Measurements from ENCODE around the gene GP1BB. TPM values are rescaled to one million over a fixed set of nuclear protein-coding genes. Genes with fewer than 3 reads are reported as not detected.

The GP1BB gene
- total RNA-seq, 1 donor from 2014 or later: 21.8 TPM

DNA sequence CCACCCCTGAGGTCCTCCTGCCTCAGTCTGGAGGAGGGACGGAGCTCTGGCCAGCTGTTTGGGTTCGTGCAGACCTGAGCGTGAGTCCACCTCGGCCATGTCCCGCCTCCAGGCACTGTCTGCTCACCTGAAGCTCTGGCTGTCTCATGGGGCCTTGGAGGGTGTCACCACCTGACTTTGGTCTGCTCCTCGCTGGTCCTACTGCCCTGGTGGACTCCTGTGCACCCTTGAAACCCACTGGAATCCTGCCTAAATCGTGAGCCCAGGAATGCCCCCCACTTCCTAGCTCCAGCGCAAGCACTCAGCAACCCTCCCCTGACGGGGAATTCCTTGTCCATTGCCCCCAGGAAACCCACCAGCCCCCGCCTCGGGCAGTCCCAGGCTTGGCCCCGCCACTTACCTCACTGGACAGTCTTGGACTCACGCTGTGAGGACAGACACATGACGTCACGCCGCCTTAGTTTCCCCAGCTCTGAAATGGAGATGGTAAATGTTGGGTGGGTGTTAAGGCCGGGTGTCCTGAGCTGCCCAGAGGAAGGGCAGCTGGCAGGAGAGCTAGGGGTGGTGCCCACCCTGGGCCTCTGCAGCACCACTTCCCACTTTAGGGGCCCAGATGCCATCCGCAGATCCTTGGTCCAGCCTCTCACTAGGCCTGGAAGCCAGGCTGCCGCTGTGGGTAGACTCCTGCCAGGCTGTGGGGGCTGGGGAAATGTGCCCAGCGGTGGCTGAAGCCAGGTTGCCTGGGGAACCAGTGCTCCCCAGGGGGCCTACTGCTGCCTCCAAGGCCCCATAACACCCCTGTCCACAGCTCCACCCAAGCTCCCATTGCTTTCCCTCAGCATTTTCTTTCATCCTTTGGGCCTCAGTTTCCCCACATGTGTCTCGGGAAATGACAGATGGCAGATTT is 19.1 kb downstream of the GP1BB start:
- no peak for DNase-seq

GRCh38 chr22:19743081-19743480 is 19.7 kb downstream of the GP1BB start:
- DNase-seq: no peak

GRCh38 chr22:19743651-19744050 is 20.3 kb downstream of the GP1BB start:
- DNase-seq: no peak

- DNase-seq: no peak
Measured at GRCh38 chr22:19744350-19745006, 21.1 kb downstream of the GP1BB start.

DNA sequence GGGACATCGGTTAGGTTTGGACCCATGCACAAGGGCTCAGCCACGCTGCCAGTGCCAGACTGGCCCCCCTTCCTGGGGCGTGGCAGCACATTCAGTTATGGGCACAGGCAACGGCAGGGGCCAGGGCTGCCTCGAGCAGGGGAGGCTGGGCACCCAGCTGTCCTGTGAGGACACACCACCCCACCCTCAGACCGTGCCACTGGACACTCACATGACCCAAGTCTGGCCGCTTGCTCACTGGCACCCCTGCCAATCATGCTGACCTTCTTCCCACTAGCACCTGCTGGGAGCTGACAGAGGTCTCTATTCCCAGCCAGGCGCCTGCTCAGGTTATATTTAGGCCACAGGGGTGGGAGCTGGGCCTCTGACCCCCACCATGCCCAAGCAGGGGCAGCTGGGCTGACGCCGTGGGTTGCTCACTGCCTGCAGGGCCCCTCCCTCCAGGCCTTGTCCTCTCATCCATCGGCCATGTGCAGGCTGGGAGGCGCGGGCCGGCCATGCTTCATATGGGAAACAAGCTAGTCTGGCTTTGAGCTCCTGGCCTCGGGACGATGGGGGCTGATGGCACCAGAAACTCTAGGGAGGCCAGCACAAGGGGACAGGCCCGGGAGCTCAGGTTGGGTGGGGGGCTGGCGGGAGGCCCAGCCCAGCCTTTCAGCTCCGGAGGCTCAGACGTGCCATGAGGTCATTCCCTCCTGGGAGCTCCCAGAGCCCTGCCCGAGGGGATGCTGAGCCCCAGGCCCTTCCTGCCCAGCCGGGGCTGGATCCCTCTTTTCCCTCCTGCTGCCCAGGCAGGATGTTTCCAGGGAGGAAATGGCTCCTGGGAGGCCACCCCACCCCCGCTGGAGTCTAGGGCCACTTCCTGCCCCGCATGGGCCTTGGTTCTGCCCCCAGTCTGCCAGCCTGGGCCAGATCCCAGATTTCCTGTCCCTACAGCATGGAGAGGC is 22.1 kb downstream of the GP1BB start:
- no peak for DNase-seq

DNA sequence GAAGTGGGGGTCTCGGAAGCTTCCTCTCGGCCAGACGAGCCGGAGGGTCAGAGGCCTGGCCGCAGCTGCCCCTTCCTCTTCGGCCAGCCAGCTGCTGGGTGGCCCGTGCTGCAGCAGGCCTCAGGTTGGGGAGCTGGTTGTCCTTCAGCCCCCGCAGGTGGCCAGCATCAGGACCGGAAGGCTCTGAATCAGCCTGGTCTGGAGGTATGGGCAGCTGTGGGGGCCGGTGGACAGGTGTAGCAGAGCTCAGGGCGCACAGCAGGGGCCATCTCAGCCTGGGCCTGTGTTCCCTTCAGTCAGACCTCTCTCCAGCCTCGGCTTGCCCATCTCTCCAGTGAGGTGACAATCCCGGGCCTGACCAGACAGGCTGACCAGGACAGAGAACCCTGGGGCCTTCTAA is 23.4 kb downstream of the GP1BB start:
- no peak for DNase-seq

DNA sequence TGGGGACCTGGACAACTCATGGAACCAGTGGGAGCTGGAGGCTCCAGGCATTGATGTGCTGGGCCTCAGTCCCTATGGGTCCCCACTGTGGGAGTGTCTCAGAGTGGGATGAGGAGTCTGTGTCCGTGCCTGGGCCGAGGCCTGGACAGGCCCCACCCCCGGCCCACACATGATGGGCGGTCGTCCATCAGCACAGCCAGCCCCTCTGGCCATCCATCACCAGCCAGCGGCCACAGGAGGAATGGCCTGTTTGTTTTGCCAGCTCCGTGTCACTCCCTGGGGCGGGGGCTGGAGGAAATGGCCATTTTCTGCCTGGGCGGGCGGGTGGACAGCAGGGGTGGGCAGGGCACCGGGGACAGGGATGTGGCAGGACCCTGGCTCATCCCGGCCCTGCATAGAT is 24.2 kb downstream of the GP1BB start:
- DNase-seq: no peak

DNA sequence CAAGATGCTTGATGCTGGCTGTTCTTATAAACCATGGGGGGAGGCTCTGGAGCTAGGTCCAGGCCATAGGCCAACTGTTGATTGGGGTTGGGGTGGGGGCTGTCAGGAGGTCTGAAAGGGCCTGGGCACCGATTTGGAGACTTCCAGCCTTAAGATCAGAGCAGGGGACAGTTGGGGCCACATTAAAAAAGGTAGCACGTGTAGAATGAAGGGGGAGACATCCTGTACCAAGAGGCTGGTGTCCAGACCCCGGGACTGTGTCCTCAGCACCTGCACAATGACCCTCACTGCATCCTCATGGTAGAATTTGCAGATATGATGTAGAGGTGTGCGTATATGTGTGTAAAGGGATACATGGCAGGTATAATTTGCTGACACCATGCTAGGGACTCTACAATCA is 24.8 kb downstream of the GP1BB start:
- no peak for DNase-seq

- DNase-seq: no peak
Measured at GRCh38 chr22:19748991-19749664, 25.8 kb downstream of the GP1BB start.

GRCh38 chr22:19749876-19750275 is 26.5 kb downstream of the GP1BB start:
- DNase-seq: no peak

DNA sequence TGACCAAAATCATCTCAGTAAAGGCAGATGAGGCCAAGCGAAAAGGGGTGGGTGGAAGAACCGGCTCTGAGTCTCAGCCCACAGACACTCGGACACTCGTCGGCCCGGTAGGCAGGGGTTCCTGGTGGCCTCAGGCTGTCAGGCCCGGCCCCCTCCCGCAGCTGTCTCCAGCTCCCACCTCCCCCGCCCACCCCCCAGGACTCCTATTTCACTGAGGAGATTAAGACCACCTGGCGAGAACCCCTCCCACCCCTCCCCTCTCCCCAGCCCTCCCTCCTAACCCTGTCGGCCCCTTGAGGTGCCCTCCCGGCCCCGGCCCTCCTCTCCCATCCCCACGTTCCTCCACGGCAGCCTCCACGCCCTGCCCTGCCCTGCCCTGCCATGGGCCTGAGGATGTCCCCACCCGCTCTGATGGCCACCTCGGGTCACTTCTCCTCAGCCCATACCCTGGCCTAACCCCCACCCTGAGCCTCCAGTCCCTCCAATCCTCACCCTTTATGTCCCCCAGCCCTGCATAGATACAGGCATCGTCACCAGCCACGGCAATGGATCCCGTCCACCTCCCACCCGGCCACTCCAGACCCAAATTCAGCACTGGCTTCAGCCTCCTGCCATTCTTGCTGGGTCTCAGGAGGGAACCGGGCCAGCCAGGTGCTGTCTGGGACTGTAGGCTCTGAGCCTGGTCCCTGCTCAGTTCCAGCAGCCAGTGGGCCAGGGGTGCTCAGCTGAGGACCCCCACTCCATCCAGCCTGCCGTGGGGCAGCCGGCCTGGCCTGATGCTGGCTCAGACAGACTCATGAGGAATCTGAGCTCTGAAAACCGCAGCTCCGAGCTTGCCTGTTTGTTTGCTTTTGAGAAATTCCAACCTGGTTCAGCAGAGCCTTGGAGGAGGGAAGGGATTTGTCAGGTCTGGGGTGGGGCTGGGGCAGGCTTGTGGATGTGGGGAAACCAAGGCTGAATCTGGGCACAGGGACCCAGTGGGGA is 27.5 kb downstream of the GP1BB start:
- DNase-seq: no peak

DNA sequence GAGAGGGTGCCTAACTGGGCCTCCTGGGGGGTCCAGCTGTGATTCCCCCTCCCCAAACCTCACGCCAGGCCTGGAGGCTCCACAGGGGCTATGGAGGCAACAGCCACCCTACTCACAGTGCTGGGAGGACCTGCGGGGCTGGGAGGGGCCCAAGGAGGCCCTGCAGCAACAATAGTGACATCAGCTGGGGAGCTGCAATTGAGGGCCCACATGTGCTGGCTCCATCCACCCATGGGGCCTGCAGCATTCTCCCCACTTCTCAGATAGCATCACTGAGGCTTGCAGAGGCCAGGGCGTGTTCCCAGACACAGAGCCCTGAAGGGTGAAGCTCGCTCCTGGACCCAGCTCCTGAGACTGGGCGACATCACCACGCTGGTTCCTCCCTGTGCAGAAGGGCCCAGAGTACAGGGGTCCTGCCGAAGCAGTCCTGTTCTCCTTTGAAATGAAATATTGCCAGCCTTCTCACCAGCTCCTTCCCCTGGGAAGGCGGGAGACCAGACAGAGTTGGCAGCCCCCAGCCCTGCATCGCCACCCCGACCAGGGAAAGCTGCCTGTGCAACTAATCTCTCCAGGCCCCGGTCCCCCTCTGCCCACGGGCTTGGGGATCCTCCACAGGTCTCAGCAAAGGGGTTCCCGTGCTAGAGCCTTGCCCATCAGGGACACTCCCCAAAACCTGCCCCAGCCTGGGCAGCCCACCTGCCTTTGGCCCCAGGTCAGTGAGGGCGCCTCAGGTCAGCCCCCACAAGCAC is 28.3 kb downstream of the GP1BB start:
- no peak for DNase-seq

DNA sequence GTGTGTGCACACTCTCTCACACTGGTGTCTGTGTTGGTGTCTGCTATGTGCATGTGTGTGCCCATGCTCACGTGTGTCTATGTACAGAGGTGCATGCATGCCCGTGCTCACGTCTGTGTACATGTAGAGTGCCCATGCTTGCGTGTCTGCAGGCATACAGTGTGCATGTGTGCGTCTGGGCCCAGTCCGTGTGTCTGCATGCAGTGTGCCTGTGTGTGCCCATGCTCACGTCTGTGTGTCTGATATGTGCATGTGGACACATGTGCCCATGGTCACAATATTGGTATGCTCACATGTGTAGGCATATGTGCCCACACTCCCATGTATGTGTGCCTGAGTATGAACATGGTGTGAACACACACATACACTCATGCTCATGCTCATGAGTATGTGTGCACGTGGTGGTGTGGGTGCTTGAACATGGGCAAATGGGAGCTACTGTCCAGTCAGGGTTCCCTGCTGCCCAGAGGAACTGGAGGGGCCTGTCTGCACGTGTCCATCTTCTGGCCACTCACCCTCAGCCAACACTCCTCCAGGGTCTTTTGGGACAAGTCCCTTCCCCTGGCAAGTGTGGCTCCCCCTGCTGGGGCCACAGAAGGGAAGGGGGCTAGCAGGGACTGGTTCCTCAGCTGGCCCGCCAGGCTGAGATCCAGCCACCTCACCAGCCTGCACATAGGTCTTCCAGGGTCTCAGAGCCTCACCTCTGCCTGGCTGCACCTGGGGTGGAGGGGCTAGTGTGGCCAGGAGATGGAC is 29.9 kb downstream of the GP1BB start:
- DNase-seq: no peak

DNA sequence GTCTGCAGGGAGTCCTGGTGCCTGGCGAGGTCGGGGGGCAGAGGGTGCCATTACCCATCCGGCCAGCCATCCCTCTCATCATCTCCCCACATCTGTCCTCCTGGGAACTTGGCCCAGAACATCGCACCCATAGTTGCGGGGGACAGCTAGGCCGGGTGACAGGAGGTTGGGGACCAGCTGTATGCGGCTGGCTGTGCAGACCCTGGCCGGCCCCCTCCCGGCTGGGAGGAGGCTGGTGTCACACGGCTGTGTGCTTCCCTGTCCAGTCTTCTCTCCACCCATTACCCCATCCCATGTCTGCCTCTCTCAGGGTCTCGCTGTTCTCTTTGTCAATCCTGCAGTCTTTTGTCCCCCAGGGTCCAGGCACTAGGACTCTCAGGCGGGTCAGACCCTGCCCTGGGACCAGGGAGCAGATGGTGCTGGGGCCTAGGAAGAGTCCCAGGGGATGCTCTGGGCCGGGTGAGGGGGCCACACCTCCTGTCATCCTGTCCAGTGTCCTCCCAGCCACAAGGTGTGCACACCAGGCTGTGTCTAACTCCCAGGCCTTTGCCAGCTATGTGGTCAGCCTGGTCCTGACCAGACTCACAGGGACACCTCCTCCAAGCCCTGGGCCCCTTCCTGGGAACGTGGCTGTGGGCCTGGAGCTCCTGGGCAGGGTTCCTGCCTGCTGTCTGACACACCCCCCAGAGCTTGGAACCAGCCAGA is 30.8 kb downstream of the GP1BB start:
- no peak for DNase-seq

- no peak for DNase-seq
Measured at GRCh38 chr22:19754701-19755144, 31.4 kb downstream of the GP1BB start.

DNA sequence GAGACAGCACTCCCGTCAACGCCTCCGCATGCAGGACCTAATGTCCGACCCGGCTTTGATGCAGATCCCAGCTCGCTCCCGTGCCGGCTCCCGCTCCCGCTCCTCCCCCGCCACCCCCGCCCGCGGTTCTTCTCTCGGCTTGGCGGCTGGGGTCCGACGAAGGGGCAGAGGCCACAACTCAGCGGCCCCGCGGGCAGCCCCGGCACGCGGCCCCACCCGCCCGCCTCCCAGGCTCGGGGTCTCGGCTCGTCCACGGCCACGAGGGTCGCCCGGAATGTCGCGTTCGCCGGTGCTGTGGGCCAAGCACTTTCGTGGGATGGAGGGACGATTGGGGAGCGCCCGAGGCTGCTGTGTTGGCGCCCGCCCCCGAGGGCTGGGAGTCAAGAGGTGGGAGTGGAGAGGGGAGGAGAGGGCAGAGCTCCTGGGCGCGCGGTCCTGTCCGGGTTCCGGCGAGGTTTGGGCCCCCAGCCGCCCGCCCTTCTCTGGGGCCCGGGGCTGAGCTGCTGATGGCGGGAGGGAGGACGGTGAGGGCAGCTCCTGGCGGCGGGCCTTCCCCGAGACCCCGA is 31.9 kb downstream of the GP1BB start:
- DNase-seq: no peak

- no peak for DNase-seq
Measured at GRCh38 chr22:19755722-19756287, 32.5 kb downstream of the GP1BB start.
